Activated gamma-delta T cell treated with anti-CD3 and anti-CD28 coated beads, Interleukin-2, amount 50 U/mL, for 16 hours (primary cell): ENCODE measurements around the gene RAF1.
"Not testable (repeated sequence)": the region's sequence is repeated elsewhere in the genome, so short reads cannot be mapped to it uniquely, and the experiment has no call there.

Experiments
- DNase-seq: peaks from one replicate; pipeline ENCODE4 v3.0.0-alpha.2; 2020; ENCODE audit warnings: low read depth

Gene RAF1

DNA sequence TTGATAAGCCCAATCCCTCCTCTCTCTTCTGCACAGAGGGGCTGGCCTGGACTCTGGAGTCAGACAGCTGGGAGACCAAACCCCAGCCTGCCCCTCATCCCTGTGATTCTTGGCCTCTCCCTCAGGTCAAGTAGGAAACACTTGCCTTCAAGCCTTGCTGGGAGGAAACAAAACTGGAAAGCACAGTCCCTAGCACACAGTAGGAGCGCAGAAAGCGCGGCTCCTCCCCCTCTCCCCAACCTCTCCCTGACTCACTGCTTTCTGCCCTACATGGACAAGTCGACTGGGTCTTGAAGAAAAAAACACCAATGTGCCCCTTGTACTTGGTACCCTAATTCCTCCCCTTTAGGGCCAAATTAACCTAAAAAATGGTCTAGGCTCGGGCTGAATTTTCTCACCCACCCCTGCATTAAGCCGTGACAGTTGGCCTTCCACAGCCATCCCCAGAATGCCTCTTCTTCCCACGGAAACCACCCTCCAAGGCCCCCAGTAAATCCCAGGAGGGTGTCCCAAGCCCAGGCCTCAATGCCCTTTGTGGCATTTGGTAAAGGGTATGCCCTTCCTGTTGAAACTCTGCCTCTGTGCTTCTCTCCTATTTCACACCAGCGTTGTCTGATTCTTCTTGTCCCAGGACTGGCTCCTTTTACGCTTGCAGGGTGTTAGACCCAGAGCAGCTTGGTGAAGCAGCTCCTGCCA is 11.3 kb upstream of the RAF1 start:
- no peak for DNase-seq

DNA sequence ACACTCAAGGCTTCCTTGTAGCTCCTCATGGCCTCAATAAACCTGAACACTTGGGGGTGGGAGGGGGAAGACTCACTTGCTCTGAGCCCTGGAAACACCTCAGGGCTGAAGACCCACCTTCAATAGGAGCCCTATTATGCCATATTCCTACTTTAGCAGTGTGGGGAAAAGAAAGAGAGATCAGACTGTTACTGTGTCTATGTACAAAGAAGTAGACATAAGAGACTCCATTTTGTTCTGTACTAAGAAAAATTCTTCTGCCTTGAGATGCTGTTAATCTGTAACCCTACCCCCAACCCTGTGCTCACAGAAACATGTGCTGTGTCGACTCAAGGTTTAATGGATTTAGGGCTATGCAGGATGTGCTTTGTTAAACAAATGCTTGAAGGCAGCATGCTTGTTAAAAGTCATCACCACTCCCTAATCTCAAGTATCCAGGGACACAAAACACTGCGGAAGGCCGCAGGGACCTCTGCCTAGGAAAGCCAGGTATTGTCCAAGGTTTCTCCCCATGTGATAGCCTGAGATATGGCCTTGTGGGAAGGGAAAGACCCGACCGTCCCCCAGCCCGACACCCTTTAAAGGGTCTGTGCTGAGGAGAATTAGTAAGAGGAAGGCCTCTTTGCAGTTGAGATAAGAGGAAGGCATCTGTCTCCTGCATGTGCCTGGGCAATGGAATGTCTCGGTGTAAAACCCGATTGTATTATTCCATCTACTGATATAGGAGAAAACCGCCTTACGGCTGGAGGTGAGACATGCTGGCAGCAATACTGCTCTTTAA is 10.2 kb upstream of the RAF1 start:
- DNase-seq = not testable (repeated sequence)

DNA sequence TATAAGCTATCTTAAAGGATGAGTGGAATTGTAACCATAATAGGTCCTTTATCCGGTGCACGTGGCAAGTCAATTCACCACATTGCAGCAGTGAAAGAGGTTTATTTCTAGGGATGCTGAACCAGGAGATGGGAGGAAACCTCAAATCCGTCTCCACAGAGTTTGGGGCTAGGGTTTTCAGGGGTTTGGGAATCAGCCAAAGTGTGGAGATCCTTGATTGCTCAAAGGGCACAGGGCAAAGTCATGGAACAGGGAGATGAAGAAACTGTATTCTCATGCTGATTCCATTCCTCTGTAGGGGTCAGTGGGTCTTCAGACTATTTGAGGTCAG is 7.2 kb upstream of the RAF1 start:
- DNase-seq = no peak

DNA sequence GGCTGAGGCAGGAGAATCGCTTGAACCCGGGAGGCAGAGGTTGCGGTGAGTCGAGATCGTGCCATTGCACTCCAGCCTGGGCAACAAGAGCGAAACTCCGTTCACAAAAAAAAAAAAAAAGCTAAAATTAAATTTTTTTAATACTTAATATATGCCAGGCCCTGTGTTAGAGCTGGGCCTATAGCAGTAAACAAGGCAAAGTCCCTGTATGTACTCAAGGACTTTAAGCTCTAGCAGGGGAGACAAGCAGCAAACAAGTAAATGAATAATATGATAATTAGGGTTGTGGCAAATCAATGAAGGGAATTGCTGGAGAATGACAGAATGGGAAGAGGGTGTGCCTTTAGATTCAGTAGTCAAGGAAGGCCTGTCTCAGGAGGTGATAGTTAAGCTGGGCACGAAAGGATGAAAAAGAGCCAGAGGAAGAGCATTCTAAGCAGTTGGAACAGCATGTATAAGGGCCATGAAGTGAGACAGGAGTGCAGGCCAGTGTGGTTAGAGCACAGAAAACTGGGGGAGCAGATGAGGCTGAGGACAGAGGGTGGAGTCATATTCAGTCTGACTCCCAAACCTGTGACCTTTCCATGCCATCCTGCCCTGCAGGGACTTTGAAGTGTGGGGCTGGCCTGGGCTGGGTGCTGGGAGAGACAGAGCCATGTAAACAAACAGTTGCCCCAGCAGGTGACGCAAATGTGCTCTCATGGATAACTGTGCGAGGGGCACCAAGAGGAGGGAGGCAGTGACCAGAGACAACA is 6.6 kb upstream of the RAF1 start:
- no peak for DNase-seq

DNA sequence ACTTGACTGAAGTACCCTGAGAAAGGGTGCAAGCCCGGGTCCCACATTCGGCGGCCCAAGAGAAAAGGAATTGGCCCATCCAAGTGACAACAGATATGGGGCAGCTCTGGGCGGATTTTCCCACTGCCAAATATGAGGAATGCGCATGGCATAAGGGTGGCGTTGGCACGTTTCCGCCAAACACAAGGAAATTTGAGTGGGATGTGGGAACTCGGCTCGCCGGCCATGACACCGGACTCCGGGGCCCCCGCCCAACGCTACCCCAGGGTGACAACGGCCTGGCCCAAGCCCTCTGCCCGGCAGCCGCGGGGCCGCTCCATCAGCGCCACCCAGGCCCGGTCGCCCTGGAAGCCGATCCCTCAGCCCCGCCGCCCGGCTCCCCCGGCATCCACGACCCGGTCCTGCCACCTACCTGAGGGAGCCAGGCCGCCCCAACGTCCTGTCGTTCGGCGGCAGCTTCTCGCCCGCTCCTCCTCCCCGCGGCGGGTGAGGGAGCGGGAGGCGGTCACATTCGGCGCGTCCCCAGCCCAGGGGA is 449 bp downstream of the RAF1 start:
- peak; percentile 31 for DNase-seq

DNA sequence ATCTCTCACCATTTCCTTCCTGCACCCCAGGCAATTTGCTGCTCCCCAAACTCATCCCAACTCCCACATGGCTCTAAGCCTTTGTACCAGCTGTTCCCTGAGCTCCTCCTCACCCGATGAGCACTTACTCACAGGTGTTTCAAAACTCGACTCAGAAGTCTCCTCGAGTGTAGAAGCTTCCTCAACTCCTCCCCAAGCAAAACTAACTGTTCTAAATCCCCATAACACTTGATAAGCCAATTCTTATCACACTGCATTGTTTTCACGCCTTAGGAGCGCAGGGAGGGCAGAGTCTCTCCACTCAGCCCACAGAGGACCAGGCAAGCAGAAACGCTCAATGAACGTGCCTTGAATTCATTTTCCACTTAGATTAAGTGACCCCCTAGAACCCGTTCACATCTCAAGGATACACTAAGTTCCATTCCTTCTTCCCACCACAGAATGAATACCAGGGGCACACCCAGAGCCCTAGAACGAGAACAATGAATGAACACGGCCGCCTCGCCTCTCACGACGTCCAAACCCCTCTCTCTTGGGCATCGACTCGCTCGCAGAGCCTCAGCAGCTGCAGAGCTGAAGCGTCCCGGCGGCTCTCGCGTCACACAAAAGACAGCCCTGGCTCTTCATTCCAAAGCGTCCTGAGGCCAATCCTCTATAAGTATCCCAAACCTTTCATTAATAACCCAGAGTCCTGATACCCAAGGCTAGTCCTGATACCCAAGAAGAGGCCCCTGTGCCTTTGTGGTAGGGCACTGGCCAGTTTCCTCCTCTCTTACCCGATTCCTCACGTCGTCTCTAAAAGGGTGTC is 1.1 kb downstream of the RAF1 start:
- no peak for DNase-seq

DNA sequence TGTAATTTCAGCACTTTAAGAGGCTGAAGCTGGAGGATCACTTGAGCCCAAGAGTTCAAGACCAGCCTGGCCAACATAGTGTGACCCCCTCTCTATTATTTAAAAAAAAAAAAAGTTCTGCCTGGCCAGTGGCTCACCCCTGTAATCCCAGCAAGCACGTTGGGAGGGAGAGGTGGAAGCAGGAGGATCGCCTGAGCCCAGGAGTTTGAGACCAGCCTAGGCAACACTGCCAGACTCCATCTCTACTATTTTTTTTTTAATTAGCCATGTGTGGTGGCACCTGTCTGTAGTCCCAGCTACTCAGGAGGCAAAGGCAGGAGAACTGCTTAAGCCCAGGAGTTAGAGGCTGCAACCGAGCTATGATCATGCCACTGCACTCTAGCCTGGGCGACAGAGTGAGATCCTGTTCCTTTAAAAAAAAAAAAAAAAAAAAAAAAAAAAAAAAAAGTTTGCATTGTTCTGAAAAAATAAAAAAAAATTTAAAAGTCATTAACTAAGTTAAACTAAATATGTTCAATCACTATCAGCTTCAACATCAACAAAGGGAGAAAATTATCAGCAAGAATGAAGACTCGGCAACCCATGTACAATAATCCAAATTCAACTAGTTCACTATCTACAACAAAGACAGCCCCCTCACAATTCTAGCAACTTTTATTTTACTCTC is 1.9 kb downstream of the RAF1 start:
- no peak for DNase-seq

DNA sequence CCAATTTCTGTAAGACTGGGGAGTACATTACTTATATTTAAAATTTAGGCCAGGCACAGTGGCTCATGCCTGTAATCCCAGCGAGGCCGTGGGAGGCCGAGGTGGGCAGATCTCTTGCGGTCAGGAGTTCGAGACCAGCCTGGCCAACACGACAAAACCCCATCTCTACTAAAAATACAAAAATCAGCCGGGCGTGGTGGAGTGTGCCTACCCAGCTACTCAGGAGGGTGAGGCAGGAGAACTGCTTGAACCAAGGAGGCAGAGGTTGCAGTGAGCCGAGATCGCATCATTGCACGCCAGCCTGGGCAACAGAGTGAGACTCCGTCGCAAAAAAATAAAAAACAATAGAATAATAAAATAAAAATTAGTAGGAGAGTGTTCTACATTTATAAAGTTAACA is 2.5 kb downstream of the RAF1 start:
- DNase-seq = not testable (repeated sequence)

DNA sequence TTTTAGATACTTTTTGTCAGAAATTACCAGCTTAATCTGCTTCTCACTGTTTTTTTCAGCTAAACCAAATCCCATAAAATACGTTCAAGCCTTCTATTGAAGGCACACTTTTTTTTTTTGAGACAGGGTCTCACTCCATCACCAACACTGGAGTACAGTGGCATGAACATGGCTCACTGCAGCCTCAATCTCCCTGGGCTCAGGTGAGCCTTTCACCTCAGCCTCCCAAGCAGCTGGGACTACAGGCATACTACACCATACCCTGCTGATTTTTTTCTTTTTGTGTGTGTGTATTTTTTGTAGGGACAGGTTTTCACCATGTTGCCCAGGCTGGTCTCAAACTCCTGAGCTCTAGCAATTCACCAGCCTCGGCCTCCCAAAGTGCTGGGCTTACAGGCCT is 3.7 kb downstream of the RAF1 start:
- DNase-seq = no peak

DNA sequence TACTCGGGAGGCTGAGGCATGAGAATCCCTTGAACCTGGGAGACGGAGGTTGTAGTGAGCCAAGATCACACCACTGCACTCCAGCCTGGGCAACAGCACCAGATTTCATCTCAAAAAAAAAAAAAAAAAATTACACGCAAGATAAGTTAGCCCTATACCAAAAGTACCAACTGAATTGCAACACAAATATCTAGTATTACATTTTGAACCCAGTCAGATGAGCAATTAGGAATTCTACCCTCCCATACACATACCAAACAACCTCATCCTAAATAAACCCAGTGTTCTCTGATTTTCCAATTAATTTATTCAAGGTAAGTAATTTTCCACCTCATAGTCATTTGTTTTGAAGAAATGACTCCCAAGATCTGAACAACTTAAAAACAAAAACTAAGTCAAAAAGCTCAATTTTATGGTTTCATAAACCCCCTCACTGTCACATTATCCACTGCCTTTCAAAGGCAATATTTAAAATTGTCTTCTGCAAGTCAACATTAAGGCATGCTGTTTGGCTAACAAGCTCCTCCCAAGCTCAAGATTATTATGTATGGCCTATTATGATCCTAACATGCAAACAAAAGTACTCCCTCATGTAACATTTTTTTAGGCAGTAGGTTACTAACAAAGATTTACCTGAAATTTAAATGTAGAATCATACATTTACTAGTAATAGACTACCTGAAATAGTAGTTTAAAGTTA is 4.5 kb downstream of the RAF1 start:
- DNase-seq = no peak

DNA sequence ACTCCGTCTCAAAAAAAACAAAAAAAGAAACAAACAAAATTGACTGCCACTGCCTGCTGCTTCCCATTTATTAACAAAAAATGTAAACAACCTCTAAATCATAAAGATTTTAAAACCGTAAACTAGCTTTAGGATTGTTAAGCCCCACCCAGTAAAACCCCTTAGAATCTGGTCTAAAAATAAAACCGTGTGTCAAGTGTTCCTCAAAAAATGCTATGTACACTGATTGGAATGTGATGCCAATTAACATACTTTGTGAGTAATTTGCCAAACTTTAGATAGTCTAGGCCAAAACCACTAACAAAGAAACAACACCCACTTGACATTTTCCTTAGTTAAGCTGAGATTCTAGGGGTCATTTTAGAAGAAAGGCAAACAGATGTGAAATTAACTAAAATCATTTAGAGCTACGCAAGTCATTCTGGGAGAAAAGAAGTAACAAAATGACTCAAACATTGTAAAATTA is 5.3 kb downstream of the RAF1 start:
- no peak for DNase-seq

DNA sequence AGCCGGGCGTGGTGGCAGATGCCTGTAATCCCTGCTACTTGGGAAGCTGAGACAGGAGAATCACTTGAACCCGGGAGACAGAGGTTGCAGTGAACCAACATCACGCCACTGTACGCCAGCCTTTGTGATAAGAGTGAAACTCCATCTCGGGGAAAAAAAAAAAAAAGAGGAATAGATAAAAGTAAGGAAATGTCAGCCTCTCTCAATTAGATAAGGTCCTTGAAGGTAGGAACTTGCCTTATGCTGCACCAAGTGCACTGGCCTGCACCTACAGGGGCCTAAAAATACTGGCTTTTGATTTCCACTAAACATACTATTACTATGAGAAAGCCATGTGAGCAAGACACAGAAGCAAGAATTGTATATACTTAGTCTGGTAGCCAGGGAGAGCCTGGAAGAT is 7.1 kb downstream of the RAF1 start:
- DNase-seq = no peak

DNA sequence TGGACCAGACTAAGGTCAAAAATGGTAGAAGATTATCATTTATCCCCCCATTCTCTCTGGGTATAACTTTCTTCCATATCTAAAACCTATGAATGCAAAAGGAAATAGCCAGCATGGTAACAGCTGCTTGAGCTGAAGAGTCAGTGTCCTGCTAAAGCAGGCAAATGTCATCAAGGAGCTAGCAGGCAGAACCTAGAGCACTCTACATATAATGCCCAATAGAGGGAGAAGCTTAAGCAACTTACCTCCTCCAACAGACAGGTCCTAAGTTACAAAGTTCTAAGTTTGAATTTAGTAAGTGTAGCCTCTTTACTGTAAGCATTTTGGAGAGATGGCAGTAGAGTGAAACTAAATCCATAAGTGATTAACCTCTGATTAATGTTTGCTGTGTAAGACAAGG is 7.7 kb downstream of the RAF1 start:
- no peak for DNase-seq

DNA sequence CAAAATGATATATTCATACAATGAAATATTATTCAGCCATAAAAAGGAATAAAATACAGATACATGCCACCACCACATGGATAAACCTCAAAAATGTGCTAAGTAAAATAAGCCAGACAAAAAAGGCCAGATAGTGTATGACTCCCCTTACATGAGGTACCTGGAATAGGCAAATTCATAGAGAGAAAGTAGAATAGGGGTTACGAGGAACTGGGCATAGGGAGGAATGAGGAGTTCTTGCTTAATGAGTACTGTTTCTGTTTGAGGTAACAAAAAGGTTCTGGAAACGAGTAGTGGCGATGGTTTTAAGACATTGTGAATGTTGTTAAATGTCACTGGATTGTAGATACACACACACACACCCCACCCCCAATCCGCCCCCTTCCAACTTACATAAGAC is 8.2 kb downstream of the RAF1 start:
- DNase-seq = no peak

DNA sequence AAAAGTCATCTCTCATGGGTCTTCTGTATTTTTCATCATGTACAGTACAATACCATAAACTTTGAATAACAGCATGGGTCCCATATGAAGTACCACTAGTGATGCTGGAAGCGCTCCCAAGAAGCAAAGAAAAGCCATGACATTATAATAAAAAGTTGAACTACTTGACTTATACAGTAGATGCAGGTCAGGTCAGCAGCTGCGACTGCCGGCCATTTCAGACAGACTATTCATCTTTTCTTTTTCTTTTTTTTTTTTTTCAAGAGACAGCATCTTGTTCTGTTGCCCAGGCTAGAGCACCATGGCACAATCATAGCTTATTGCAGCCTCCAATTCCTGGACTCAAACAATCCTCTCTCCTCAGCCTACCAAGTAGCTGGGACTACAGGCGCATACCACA is 10.2 kb downstream of the RAF1 start:
- DNase-seq = no peak

DNA sequence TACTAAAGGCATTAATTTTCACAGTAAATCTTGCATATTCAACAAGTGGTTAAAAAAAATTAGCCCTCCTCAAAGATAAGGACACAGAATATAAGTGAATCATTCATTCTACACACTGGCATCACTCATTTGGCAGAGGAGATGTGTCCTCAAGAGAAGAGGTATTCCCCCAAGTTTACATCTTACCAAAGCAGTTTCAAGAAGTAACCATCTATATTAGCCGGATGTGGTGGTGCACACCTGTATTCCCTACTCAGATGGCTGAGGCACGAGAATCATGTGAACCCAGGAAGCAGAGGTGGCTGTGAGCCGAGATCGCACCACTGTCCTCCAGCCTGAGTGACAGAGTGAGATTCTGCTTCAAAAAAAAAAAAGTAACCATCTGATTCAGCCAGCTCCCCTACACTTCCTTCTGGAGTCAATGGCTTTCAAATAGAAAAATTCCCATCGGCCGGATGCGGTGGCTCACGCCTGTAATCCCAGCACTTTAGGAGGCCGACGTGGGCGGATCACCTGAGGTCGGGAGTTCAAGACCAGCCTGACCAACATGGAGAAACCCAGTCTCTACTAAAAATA is 15.4 kb downstream of the RAF1 start:
- no peak for DNase-seq

DNA sequence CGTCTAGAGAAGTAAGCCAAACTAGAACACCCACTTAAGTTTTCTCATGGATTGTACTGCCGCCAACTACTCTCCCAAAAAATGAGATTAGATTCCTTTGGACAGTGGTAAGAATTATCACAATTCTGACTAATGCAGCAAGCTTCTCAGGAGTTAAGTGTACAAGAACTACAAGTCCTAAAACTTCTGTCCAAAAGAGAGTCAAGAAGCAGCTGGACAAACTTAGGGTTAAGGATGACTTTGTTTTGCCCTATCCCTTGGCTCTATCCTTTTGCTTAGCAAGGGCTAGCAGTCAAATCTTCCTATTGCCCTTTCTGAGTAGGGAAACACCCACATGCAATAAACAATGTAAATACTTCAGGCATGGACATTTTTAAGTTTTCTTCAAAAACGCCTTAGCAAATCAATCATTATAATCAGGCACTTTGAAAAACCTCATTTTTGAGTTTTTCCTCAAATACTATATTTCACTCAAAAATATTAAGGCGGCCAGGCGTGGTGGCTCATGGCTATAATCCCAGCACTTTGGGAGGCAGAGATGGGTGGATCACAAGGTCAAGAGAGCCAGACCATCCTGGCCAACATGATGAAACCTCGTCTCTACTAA is 19.5 kb downstream of the RAF1 start:
- no peak for DNase-seq

DNA sequence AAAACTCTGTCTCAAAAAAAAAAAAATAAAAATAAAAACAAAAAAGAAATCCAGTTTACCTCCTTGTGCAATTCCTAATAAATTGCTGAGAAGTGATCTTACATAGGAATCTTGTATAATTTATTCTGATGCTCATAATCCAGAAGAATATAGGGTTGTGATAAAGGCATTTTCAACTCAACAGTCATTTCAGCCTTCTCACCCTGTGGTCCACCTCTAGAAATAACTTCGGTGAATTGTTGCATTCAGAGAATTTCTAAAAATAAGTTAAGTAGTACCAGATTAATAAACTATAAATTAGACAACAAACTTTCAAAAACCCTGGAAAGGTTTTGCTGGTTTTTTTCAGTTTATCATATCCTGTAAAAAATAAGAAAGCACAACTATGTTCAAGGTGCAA is 20.2 kb downstream of the RAF1 start:
- no peak for DNase-seq

DNA sequence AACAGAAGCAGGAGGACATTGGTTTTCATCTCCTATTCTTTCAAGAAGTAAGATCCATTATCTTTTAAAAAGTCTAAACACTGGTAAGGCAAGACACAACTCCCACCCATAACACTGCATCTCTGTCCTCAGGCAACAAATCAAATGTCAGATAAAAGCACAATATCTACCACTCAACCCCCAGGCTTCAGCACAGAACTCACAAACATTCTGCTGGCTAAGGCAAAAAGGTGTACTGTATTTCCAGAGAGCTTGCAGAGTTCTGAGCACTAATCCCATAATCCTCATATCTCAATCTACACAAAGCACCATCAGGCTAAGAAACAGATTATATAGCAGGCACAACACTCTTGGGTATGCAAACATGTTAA is 20.9 kb downstream of the RAF1 start:
- no peak for DNase-seq

DNA sequence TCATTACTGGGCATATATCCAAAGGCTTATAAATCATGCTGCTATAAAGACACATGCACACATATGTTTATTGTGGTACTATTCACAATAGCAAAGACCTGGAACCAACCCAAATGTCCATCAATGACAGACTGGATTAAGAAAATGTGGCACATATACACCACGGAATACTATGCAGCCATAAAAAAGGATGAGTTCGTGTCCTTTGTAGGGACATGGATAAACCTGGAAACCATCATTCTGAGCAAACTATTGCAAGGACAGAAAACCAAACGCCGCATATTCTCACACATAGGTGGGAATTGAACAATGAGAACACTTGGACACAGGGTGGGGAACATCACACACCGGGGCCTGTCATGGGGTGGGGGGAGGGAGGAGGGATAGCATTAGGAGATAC is 23.1 kb downstream of the RAF1 start:
- not testable (repeated sequence) for DNase-seq
